ENCODE results near the gene IPO4.

Gene IPO4

DNA sequence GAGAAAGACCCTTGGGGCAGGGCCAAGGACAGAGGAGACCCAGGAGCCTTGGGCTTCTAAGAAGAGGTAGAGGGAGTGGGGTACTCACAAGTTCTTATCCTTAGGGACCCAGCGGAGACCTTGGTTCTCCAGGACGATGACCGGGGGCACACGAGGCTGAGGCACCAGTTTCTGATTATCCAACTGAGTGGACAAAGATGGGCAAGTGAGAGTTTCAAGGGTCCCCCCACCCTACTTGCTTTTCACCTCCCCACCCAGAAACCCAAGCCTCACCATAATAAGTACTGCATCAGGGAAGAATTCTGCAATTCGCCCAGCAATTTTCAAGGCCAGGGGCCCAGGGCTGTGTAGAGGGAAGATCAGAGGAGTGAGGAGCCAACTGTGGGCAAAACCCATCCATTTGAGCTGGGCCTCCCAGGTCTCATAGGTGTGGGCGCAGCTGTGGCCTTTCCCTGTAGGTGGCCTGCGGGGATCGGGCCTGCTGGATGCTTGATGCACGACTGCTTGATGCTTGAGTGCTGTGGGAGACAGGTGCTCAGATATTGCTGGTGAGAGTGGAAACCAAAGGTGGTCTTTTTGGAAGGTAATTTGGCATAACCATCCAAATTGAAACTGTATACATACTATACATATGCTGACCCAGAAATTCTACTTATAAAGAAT, 49.2 kb downstream of the IPO4 start:
- no peak for DNase-seq (ENCODE audit: extremely low read depth, low read depth)
- peak overlapping the region; percentile 81 for H3K4me3 ChIP-seq (replicated peaks; ENCODE audit: low read depth, low read length)
- no peak for TF ChIP-seq CTCF (IDR thresholded peaks at IDR 0.05; ENCODE audit: low read depth, low read length, missing control alignments)

GRCh38 chr14:24138396-24139271, 50.0 kb downstream of the IPO4 start:
- DNase-seq (ENCODE audit: extremely low read depth, low read depth): no peak
- no peak overlapping the region for H3K4me3 ChIP-seq (replicated peaks; ENCODE audit: low read depth, low read length)
- TF ChIP-seq CTCF (IDR thresholded peaks at IDR 0.05; ENCODE audit: low read depth, low read length, missing control alignments): no peak

GRCh38 chr14:24137529-24138395, 50.9 kb downstream of the IPO4 start:
- H3K4me3 ChIP-seq (replicated peaks; ENCODE audit: low read depth, low read length): no peak overlapping the region
- no peak for TF ChIP-seq CTCF (IDR thresholded peaks at IDR 0.05; ENCODE audit: low read depth, low read length, missing control alignments)
- DNase-seq (ENCODE audit: extremely low read depth, low read depth): no peak

- no peak for TF ChIP-seq CTCF (IDR thresholded peaks at IDR 0.05; ENCODE audit: low read depth, low read length, missing control alignments)
- peak overlapping the region; percentile 79 for H3K4me3 ChIP-seq (replicated peaks; ENCODE audit: low read depth, low read length)
- DNase-seq (ENCODE audit: extremely low read depth, low read depth): no peak
Observed at GRCh38 chr14:24136684-24137528, 51.7 kb downstream of the IPO4 start.

- H3K4me3 ChIP-seq (replicated peaks; ENCODE audit: low read depth, low read length): peak within 1 kb of the TSS; percentile 79
- DNase-seq (ENCODE audit: extremely low read depth, low read depth): peak; percentile 44
- TF ChIP-seq CTCF (IDR thresholded peaks at IDR 0.05; ENCODE audit: low read depth, low read length, missing control alignments): no peak
Observed at GRCh38 chr14:24135834-24136683, 52.6 kb downstream of the IPO4 start, which contains the start of gene PSME1. Gene PSME1, plus strand, starts transcription at chr14:24136194. Its CDS starts 69 bp downstream, at chr14:24136263.
